Measurements from ENCODE around the gene SENP3. TPM values are rescaled to one million over a fixed set of nuclear protein-coding genes. Genes with fewer than 3 reads are reported as not detected.

Gene SENP3
- polyA plus RNA-seq, 1 donor (not counting 4 experiments of a cell fraction or from before 2014, with no cell fraction given), result 99.1 TPM

DNA sequence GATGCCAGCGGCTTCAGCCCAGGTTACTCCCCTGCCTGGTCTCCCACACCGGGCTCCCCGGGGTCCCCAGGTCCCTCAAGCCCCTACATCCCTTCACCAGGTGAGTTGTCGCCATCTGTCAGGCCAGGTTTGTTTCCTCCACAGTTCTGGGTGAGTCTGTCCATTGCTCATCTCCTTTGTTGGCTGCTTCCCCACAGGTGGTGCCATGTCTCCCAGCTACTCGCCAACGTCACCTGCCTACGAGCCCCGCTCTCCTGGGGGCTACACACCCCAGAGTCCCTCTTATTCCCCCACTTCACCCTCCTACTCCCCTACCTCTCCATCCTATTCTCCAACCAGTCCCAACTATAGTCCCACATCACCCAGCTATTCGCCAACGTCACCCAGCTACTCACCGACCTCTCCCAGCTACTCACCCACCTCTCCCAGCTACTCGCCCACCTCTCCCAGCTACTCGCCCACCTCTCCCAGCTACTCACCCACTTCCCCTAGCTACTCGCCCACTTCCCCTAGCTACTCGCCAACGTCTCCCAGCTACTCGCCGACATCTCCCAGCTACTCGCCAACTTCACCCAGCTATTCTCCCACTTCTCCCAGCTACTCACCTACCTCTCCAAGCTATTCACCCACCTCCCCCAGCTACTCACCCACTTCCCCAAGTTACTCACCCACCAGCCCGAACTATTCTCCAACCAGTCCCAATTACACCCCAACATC is 48.7 kb upstream of the SENP3 start:
- Histone ChIP-seq H3K27ac (ENCODE audit: control insufficient read depth, insufficient read depth, low read length) (no peak overlapping the region), H3K36me3 (ENCODE audit: control insufficient read depth in 2 of 2, extremely low read depth in 1 of 2, insufficient read depth in 2 of 2, low read length in 2 of 2) (peaks cover 47 to 50% of the 10 kb centered on the region in 2 experiments), H3K9me1 (ENCODE audit: control insufficient read depth, extremely low read depth, insufficient read depth, low read length) (no peaks in the 10 kb centered on the region), H2AFZ (ENCODE audit: control insufficient read depth, low read length) (no peak overlapping the region), H3K9ac (ENCODE audit: control insufficient read depth, extremely low read depth, insufficient read depth, low read length) (no peak overlapping the region), H3K4me1 (ENCODE audit: control insufficient read depth, extremely low read depth, insufficient read depth, low read length) (no peaks in the 10 kb centered on the region), H3K79me2 (ENCODE audit: control insufficient read depth, insufficient read depth, low read length) (no peaks in the 10 kb centered on the region), H4K20me1 (ENCODE audit: control insufficient read depth, extremely low read depth, insufficient read depth, low read length) (no peaks in the 10 kb centered on the region), H3K4me2 (ENCODE audit: control insufficient read depth, extremely low read depth, insufficient read depth, low read depth, low read length) (no peak overlapping the region), H3K4me3 (ENCODE audit: control insufficient read depth in 2 of 3, extremely low read depth in 1 of 3, insufficient read depth in 2 of 3, low read depth in 1 of 3, low read length in 3 of 3) (no peak overlapping the region), H3K27me3 (ENCODE audit: control insufficient read depth, extremely low read depth, insufficient read depth, low read length) (no peaks in the 10 kb centered on the region), H3K9me3 (ENCODE audit: control insufficient read depth, low read depth, low read length) (no peaks in the 10 kb centered on the region)
- FAIRE-seq (no peak), DNase-seq (ENCODE audit: low read depth, low spot score) (no peak)
- dilution Hi-C loops (cut with MboI; ENCODE audit: extremely low pct_ligation_motif_present, low sequenced_read_pairs), result no loop called here
- TF ChIP-seq EZH2 (IDR thresholded peaks at IDR 0.05; ENCODE audit: low read length) (no peak), CTCF (optimal IDR thresholded peaks at IDR 0.05 in 1 of 3, IDR thresholded peaks at IDR 0.05 in 1 of 3, conservative IDR thresholded peaks at IDR 0.05 in 1 of 3; ENCODE audit: extremely low read depth in 1 of 3, insufficient read depth in 2 of 3, low read length in 3 of 3) (no peak)

GRCh38 chr17:7513850-7514419 is 47.8 kb upstream of the SENP3 start:
- H3K27ac ChIP-seq (ENCODE audit: control insufficient read depth, insufficient read depth, low read length), result no peak overlapping the region
- peaks cover 41 to 44% of the 10 kb centered on the region in 2 experiments for H3K36me3 ChIP-seq (ENCODE audit: control insufficient read depth in 2 of 2, extremely low read depth in 1 of 2, insufficient read depth in 2 of 2, low read length in 2 of 2)
- H3K9me3 ChIP-seq (ENCODE audit: control insufficient read depth, low read depth, low read length), result no peaks in the 10 kb centered on the region
- H4K20me1 ChIP-seq (ENCODE audit: control insufficient read depth, extremely low read depth, insufficient read depth, low read length), result no peaks in the 10 kb centered on the region
- no peak overlapping the region for H3K9ac ChIP-seq (ENCODE audit: control insufficient read depth, extremely low read depth, insufficient read depth, low read length)
- FAIRE-seq (no peak), DNase-seq (ENCODE audit: low read depth, low spot score) (no peak)
- no peak for TF ChIP-seq CTCF (optimal IDR thresholded peaks at IDR 0.05 in 1 of 3, IDR thresholded peaks at IDR 0.05 in 1 of 3, conservative IDR thresholded peaks at IDR 0.05 in 1 of 3; ENCODE audit: extremely low read depth in 1 of 3, insufficient read depth in 2 of 3, low read length in 3 of 3)
- no peak for TF ChIP-seq EZH2 (IDR thresholded peaks at IDR 0.05; ENCODE audit: low read length)
- no peak overlapping the region for H3K4me3 ChIP-seq (ENCODE audit: control insufficient read depth in 2 of 3, extremely low read depth in 1 of 3, insufficient read depth in 2 of 3, low read depth in 1 of 3, low read length in 3 of 3)
- no peaks in the 10 kb centered on the region for H3K27me3 ChIP-seq (ENCODE audit: control insufficient read depth, extremely low read depth, insufficient read depth, low read length)
- no peaks in the 10 kb centered on the region for H3K9me1 ChIP-seq (ENCODE audit: control insufficient read depth, extremely low read depth, insufficient read depth, low read length)
- no peaks in the 10 kb centered on the region for H3K4me1 ChIP-seq (ENCODE audit: control insufficient read depth, extremely low read depth, insufficient read depth, low read length)
- no peaks in the 10 kb centered on the region for H3K79me2 ChIP-seq (ENCODE audit: control insufficient read depth, insufficient read depth, low read length)
- H3K4me2 ChIP-seq (ENCODE audit: control insufficient read depth, extremely low read depth, insufficient read depth, low read depth, low read length), result no peak overlapping the region
- no peak overlapping the region for H2AFZ ChIP-seq (ENCODE audit: control insufficient read depth, low read length)
- dilution Hi-C loops (cut with MboI; ENCODE audit: extremely low pct_ligation_motif_present, low sequenced_read_pairs), result no loop called here
